GM12873 (cell line): Measurements from ENCODE around the gene TEDC1.

Source experiments
- TF ChIP-seq, protein P1 (sequence below): IDR thresholded peaks from 2 replicates; pipeline ENCODE4 v1.5.1; 2012; ENCODE audit warnings: low read depth, mild to moderate bottlenecking, moderate library complexity, low read length, control low read depth; ENCODE audit not compliant: insufficient read depth; ENCODE audit errors: missing control alignments

Gene TEDC1

DNA sequence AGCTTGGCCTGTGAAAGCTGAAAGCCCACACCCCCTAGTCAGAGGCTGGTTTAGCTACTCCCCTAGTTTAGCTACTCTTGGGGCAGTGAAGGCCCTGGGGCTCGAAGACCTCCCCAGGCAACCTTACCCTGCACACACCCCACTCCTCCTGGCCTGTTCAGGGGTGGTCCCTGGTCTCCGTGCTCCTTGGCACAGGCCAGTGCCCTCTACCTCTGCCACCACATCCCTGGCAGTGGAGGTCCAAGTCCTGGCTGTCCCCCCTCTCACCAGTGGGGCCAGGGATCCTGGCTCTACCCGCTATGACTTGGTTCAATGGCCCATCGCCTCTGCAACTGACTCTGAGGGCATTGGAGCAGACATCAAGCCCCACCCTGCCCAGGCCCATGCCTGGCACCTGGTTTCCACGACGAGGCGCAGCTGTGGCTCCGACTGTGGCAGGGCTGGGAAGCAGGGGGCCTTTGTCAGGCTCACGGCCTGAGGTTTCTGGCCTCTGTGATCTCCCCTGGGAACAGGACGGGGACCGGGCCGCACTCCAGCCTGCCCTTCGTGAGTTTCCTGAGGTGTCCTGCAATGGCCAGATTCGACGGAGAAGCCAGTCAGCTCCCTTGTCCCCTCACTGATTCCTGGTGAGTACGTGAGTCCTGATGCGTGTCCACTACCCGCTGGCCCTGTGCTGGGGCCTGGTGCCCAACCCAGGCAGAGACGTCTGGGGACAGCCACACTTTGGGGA lies 41.0 kb downstream of the TEDC1 start:
- TF ChIP-seq, protein P1, sequence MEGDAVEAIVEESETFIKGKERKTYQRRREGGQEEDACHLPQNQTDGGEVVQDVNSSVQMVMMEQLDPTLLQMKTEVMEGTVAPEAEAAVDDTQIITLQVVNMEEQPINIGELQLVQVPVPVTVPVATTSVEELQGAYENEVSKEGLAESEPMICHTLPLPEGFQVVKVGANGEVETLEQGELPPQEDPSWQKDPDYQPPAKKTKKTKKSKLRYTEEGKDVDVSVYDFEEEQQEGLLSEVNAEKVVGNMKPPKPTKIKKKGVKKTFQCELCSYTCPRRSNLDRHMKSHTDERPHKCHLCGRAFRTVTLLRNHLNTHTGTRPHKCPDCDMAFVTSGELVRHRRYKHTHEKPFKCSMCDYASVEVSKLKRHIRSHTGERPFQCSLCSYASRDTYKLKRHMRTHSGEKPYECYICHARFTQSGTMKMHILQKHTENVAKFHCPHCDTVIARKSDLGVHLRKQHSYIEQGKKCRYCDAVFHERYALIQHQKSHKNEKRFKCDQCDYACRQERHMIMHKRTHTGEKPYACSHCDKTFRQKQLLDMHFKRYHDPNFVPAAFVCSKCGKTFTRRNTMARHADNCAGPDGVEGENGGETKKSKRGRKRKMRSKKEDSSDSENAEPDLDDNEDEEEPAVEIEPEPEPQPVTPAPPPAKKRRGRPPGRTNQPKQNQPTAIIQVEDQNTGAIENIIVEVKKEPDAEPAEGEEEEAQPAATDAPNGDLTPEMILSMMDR: no peak

DNA sequence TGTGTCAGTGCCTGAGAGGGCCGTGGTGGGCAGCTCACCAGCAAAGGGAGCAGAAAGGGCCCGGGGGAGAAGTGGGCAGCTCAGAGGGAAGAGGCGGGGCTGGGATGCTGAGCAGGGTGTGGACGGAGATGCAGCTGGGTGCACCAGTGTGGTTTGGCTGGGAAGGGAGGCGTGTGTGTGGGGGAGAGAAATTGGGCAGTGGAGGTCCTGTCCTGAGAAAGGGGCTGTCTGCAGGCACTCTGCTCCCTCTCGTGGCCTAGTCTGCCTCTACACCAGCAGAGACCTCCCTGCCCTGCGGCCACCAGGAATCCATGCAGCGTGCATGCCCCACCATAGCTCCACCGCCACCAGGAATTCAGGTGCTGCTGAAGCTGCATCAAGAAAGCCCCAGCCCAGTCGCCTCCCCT lies 41.7 kb downstream of the TEDC1 start:
- TF ChIP-seq, protein P1: peak; percentile 78

DNA sequence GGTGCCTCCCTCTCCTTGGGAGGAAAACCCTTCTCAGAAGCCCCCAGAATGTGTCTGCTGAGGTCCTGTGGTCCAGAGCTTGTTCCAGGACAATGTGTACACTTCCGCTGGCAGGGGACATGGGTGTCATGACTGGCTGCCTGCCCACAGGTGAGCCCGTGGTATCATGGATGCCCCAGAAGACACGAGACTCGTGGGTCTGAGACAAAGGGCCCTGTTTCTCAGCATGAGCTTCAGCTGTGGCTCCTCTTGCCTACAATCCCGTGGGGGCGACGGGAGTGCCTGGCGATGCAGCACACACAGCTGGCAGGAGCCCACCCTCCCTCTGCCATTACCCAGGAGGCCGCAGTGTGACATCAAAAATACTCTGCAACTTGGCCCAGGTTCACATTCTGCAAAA lies 42.3 kb downstream of the TEDC1 start:
- TF ChIP-seq, protein P1: no peak

DNA sequence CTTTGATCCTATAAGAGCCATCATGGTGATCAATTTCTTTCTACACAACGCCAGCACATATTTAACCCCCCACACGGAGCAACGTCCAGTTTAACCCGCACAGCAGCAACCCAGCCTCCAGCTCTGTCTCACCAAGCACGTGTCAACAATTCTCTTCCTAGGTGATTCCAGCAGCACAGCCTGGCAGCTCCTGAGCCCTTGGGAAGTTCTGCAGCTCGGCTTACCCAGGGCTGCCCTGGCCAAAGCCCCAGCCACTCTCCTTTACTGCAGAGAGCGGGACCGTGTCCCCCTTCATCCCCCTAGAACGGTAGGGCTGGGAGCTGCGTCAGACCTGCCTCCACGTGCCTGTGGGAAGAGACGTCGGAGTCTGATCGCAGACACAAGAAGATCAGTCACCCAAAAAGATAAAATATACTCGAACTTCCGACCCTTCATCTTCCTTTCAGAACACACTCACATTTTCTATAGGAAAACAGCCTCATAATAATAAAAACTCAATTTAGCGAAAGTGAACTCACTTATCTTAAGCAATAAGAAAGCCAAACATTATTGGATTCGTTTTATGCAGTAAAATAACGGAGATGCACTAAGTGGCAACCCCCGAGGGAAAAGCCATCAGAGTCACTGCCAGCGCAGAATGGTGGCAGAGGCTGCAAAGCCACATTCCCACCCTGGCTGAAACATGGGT lies 42.9 kb downstream of the TEDC1 start:
- TF ChIP-seq, protein P1: no peak

DNA sequence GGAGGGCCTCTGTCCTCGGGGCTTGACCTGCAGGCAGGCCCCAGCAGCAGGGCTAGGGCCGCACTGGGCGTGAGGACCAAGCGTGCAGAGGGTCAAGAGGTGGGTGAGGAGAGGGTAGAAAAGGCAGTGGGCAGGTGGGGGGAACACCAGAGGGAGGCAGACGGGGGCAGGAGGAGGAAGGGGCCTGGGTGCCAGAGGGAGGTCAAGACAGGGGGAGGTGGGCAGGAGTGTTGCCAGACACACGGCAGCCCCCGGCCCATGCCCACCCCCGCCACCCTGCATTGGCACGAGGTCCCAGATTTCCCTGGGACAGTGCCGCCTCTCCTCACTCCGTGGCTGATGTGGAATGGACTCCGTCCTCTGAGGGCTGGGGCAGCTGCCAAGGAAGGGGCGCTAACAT lies 43.5 kb downstream of the TEDC1 start:
- TF ChIP-seq, protein P1: no peak

DNA sequence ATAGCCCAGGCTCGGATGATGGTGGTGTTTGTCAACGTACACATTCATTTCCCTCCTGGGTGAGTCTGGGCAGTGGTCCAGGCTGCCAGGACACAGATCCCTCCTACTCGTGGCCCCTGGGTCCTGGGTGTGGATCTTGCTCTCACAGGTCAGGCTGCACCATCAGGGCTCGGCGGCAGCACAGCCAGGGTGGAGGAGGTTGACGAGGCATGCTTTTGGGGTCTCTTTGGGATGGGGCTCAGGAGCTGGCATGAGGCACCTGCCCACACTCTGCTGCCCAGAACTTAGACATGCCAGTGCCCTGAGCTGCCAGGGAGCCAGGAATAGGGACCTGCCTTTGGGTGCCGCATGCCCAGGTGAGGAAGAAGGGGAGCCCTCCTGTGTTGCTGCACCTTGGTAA lies 45.0 kb downstream of the TEDC1 start:
- TF ChIP-seq, protein P1: no peak

DNA sequence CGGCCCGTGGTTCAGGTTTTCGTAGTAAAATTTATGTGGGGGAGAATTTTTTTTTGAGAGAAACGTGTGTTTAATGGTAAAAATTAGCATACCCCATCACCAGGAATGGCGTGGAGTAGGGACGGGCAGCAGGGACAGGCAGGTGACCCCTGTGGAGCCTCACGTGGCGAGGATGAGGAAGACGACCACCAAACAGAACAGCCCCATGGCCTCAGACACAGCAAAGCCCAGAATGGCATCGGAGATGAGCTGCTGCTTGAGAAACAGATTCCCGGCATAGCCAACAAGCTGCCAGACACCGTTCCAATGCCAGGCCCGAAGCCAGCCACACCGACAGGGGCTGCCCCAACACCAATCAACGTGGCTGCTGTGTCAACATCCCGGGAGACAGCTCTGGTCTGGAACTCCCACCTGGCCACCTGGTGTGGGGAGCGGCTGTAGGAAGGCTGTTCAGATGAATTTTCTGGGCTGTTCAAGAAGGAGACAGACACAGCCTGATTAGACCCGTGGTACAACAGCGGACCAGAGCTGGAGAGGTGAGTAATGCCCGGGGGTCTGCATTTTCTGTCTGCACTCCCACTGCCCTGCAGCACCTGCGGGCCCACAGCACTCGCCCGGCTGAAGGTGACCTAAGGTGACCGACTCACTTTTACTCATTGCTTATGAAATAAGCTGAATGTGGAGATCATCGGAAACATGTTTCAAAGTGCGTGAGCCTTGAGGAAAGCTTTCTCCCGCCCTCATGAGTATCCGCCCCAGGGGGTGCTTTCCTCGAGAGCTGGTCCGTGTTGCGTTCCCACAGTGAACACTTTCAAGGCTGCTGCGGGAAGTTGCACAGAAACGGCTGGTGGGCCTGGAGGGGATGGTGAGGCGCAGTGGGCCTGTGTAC lies 45.9 kb downstream of the TEDC1 start:
- TF ChIP-seq, protein P1: no peak
